Hepatocyte (in vitro differentiated cells): ENCODE data around the gene ADAMTS12.

Source experiments
- EZH2 ChIP-seq: fragments of 200-600 bp; sonication (generic); IDR thresholded peaks from 2 replicates; pipeline ENCODE4 v1.6.1; 2016; ENCODE audit warnings: antibody characterized with exemption, mild to moderate bottlenecking, borderline replicate concordance
- EZH2phosphoT487 ChIP-seq: fragments of 200-600 bp; sonication (generic); IDR thresholded peaks from one replicate; pipeline ENCODE4 v1.6.1; 2018; ENCODE audit warnings: antibody characterized with exemption, mild to moderate bottlenecking, low read depth, moderate library complexity; ENCODE audit not compliant: unreplicated experiment, severe bottlenecking
- TF ChIP-seq, protein P1 (sequence below): fragments of 200-600 bp; sonication (generic); IDR thresholded peaks from 2 replicates; pipeline ENCODE4 v1.5.1; 2016; ENCODE audit warnings: antibody characterized with exemption, mild to moderate bottlenecking; ENCODE audit not compliant: poor library complexity

DNA sequence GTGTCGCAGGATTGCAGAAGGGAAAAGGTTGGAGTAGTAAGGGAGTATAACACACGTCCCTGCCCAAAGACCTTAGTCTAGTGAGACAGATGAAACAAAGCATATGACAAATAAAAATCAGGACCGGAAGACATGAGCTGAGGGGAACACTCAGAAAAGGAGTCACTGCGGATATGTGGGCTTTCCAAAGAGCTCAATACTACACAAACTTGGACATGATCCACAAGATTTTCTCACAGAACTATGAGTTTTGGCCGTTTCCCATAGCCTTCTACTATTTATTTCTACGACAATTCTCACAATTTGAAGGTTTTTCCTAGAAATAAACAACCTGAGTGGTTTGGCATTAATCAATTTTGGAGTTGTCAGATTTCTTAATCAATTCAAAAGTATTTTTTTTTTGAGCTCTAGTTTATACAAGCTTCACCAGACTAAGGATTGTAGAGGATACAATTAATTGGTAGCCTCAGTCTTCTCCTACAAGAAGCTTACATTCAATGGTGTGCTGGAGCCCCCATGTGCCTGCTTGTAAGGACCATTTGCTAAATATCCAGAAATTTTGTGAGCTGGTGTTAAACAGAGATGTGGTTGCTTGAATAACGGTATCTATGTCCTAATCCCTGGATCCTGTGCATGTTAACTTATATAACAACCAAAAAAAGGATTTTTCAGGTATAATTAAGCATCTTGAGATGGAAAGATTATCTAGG, 91.4 kb downstream of the ADAMTS12 start:
- TF ChIP-seq EZH2: no peak
- TF ChIP-seq, protein P1, sequence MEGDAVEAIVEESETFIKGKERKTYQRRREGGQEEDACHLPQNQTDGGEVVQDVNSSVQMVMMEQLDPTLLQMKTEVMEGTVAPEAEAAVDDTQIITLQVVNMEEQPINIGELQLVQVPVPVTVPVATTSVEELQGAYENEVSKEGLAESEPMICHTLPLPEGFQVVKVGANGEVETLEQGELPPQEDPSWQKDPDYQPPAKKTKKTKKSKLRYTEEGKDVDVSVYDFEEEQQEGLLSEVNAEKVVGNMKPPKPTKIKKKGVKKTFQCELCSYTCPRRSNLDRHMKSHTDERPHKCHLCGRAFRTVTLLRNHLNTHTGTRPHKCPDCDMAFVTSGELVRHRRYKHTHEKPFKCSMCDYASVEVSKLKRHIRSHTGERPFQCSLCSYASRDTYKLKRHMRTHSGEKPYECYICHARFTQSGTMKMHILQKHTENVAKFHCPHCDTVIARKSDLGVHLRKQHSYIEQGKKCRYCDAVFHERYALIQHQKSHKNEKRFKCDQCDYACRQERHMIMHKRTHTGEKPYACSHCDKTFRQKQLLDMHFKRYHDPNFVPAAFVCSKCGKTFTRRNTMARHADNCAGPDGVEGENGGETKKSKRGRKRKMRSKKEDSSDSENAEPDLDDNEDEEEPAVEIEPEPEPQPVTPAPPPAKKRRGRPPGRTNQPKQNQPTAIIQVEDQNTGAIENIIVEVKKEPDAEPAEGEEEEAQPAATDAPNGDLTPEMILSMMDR: no peak
- TF ChIP-seq EZH2phosphoT487: no peak
